Right ventricle myocardium inferior (tissue), 1 donor: Measurements from ENCODE around the gene UACA. TPM values are rescaled to one million over a fixed set of nuclear protein-coding genes. Genes with fewer than 3 reads are reported as not detected.

Experiments
- ATAC-seq: fragments of 200-7000 bp; cut with Tn5 transposase; one replicate; pipeline ENCODE4 v1.9.1; 2020; ENCODE audit warnings: mild to moderate bottlenecking, moderate library complexity
- DNase-seq: peaks from one replicate; pipeline ENCODE4 v3.0.0; 2021; ENCODE audit errors: missing footprints
- intact Hi-C: fragments of 100-400 bp; cut with DNase I; formaldehyde crosslinking; loops from one replicate; pipeline ENCODE4 v1.11.0; 2022
- total RNA-seq: library from RNA; stranded (reverse); fragmentation: NEBNext Ultra II Directional; extraction: Animal tissue kit (Norgen Biotek cat#: 25700); gene quantifications from one replicate; pipeline ENCODE4 v1.2.1, GENCODE V29; 2021
- donor health status: DM: no; HTN: yes; CAD: no; lungs with severe emphysema.

The UACA gene
- total RNA-seq, 1 donor from 2014 or later: 25.8 TPM

GRCh38 chr15:70651303-70651845 is 112.0 kb downstream of the UACA start:
- DNase-seq: no peak
- ATAC-seq: no peak
- intact Hi-C loops: no loop called here

GRCh38 chr15:70650567-70651302 is 112.6 kb downstream of the UACA start:
- no peak for ATAC-seq
- no peak for DNase-seq
- intact Hi-C loops: no loop called here

GRCh38 chr15:70647396-70647795 is 116.0 kb downstream of the UACA start:
- ATAC-seq: no peak
- no peak for DNase-seq
- intact Hi-C loops: no loop called here

GRCh38 chr15:70646169-70646568 is 117.2 kb downstream of the UACA start:
- no peak for DNase-seq
- ATAC-seq: no peak
- intact Hi-C loops: no loop called here

GRCh38 chr15:70643783-70644125 is 119.6 kb downstream of the UACA start:
- DNase-seq: no peak
- intact Hi-C loops: no loop called here
- no peak for ATAC-seq

GRCh38 chr15:70643106-70643782 is 120.1 kb downstream of the UACA start:
- ATAC-seq (no peak), DNase-seq (no peak)
- intact Hi-C loops: no loop called here

- intact Hi-C loops: loop anchor here (5.0 kb wide), 1 partner anchor 69 kb away; no protein-coding TSS in a partner anchor
- DNase-seq (no peak), ATAC-seq (no peak)
These were observed 126.7 kb downstream of the UACA start for GRCh38 chr15:70636540-70637165.

- ATAC-seq (no peak), DNase-seq (no peak)
- intact Hi-C loops: loop anchor here (5.0 kb wide), 1 partner anchor 69 kb away; no protein-coding TSS in a partner anchor
These were observed 127.5 kb downstream of the UACA start for GRCh38 chr15:70635895-70636294.

- ATAC-seq (no peak), DNase-seq (no peak)
- intact Hi-C loops: no loop called here
These were observed 129.4 kb downstream of the UACA start for GRCh38 chr15:70633991-70634390.

GRCh38 chr15:70633103-70633831 is 130.1 kb downstream of the UACA start:
- intact Hi-C loops: no loop called here
- DNase-seq (no peak), ATAC-seq (peak; percentile 67)

GRCh38 chr15:70632491-70633102 is 130.8 kb downstream of the UACA start:
- intact Hi-C loops: no loop called here
- DNase-seq: no peak
- no peak for ATAC-seq

- ATAC-seq: no peak
- intact Hi-C loops: no loop called here
- DNase-seq: no peak
These were observed 131.3 kb downstream of the UACA start for GRCh38 chr15:70632079-70632478.

- DNase-seq (no peak), ATAC-seq (no peak)
- intact Hi-C loops: no loop called here
These were observed 133.6 kb downstream of the UACA start for GRCh38 chr15:70629735-70630273.

GRCh38 chr15:70628549-70628896 is 134.8 kb downstream of the UACA start:
- ATAC-seq: no peak
- no peak for DNase-seq
- intact Hi-C loops: no loop called here

GRCh38 chr15:70627734-70628548 is 135.4 kb downstream of the UACA start:
- ATAC-seq: no peak
- intact Hi-C loops: no loop called here
- DNase-seq: no peak

- intact Hi-C loops: no loop called here
- ATAC-seq (no peak), DNase-seq (no peak)
These were observed 136.0 kb downstream of the UACA start for GRCh38 chr15:70627322-70627721.

- DNase-seq (no peak), ATAC-seq (no peak)
- intact Hi-C loops: no loop called here
These were observed 137.9 kb downstream of the UACA start for GRCh38 chr15:70625438-70625837.

- DNase-seq: no peak
- ATAC-seq: no peak
- intact Hi-C loops: no loop called here
These were observed 138.3 kb downstream of the UACA start for GRCh38 chr15:70625011-70625410.
